Forelimb muscle (tissue), 1 donor: Measurements from ENCODE around the gene OR2G6. TPM values are rescaled to one million over a fixed set of nuclear protein-coding genes. Genes with fewer than 3 reads are reported as not detected.
"Not testable (repeated sequence)": the region's sequence is repeated elsewhere in the genome, so short reads cannot be mapped to it uniquely, and the experiment has no call there.

Source experiments
- DNase-seq: peaks from one replicate; pipeline ENCODE4 v3.0.0-alpha.2; 2013; ENCODE audit warnings: low read depth
- polyA plus RNA-seq: library from polyadenylated mRNA; unstranded; fragments of 120-200 nt; gene quantifications from one replicate; pipeline ENCODE4 v1.2.1, GENCODE V29; 2013; ENCODE audit not compliant: insufficient read length

The OR2G6 gene
- polyA plus RNA-seq = not detected

- DNase-seq = not testable (repeated sequence)
Observed at GRCh38 chr1:248507773-248508172, at the start of gene OR2G6. OR2G6 (plus strand) TSS chr1:248508073; CDS start chr1:248521647, 13,574 bp downstream.

GRCh38 chr1:248459117-248459516, 48.8 kb upstream of the OR2G6 start:
- DNase-seq = not testable (repeated sequence)

- DNase-seq = no peak
Observed at GRCh38 chr1:248471154-248471553, 36.7 kb upstream of the OR2G6 start.

- not testable (repeated sequence) for DNase-seq
Observed at GRCh38 chr1:248472111-248472510, 35.8 kb upstream of the OR2G6 start.

GRCh38 chr1:248473051-248473450, 34.8 kb upstream of the OR2G6 start, which contains the start of gene OR2T3:
OR2T3 (plus strand) TSS chr1:248473351; CDS start chr1:248473351, 0 bp downstream.
- not testable (repeated sequence) for DNase-seq

- DNase-seq = not testable (repeated sequence)
Observed at GRCh38 chr1:248475660-248476059, 32.2 kb upstream of the OR2G6 start.

- DNase-seq = not testable (repeated sequence)
Observed at GRCh38 chr1:248481686-248482579, 25.9 kb upstream of the OR2G6 start.

GRCh38 chr1:248488289-248488688, 19.6 kb upstream of the OR2G6 start, which contains the start of gene OR2T5:
OR2T5 (plus strand) TSS chr1:248488589; CDS start chr1:248488589, 0 bp downstream.
- not testable (repeated sequence) for DNase-seq

- not testable (repeated sequence) for DNase-seq
Observed at GRCh38 chr1:248496661-248497060, 11.2 kb upstream of the OR2G6 start.

- not testable (repeated sequence) for DNase-seq
Observed at GRCh38 chr1:248500305-248501035, 7.4 kb upstream of the OR2G6 start.

GRCh38 chr1:248510217-248510616, 2.3 kb downstream of the OR2G6 start:
- DNase-seq = not testable (repeated sequence)

GRCh38 chr1:248521856-248522255, 14.0 kb downstream of the OR2G6 start:
- no peak for DNase-seq

GRCh38 chr1:248537449-248537848, 29.6 kb downstream of the OR2G6 start:
- not testable (repeated sequence) for DNase-seq

- not testable (repeated sequence) for DNase-seq
Observed at GRCh38 chr1:248547383-248547782, 39.5 kb downstream of the OR2G6 start.

- not testable (repeated sequence) for DNase-seq
Observed at GRCh38 chr1:248551027-248551426, 43.2 kb downstream of the OR2G6 start.

- DNase-seq = not testable (repeated sequence)
Observed at GRCh38 chr1:248562672-248563071, 54.8 kb downstream of the OR2G6 start, which contains the start of gene OR2T29. OR2T29 (minus strand) TSS chr1:248562772; CDS start chr1:248559491, 3,281 bp downstream.

- DNase-seq = not testable (repeated sequence)
Observed at GRCh38 chr1:248565530-248566373, 57.9 kb downstream of the OR2G6 start.

- not testable (repeated sequence) for DNase-seq
Observed at GRCh38 chr1:248569049-248569448, 61.2 kb downstream of the OR2G6 start.

GRCh38 chr1:248570811-248571210, 62.9 kb downstream of the OR2G6 start:
- not testable (repeated sequence) for DNase-seq

GRCh38 chr1:248572049-248572448, 64.2 kb downstream of the OR2G6 start:
- DNase-seq = not testable (repeated sequence)

GRCh38 chr1:248573856-248574255, 66.0 kb downstream of the OR2G6 start:
- not testable (repeated sequence) for DNase-seq
